Measurements from ENCODE around the gene NRP2.

NRP2 gene

DNA sequence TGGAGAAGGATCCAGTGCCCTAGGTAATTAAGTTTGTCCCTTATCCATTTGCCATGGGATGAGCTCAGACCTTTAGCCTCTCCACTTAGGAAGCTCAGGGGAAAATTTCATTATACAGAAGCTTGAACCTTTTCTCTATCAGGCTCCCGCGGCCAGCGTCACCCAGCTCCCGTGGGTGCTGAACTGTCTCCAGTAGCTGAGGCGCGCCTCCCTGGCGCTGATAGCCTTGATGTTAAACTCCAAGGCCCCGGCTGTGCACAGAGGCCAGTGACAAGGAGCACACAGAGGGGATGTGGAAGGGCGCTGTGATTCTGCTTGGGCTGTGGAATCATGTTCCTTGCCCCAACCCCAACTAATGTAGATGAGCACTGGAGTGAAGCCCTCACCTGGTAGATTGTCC lies 50.8 kb downstream of the NRP2 start:
- no peak for DNase-seq (ENCODE audit: low read depth in 2 of 2)

DNA sequence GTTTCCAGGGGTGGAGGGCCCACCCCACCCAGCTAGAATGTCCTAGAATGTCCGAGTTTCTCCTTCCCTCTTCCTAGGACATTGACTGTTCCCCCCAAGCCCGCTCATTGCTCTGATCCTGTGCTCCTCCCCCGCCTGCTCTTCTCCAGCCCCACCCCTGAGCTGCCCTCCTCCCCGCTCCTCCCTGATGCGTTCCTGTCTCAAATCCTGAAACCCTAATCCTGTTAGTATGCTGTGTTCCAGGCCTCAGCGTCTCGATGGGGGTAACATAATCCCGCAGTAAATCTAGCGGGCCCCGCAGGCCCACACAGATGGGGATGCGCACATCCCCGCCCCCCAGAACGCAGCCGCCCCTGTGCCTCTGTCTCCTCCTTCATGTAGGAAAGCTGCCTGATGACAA lies 51.3 kb downstream of the NRP2 start:
- DNase-seq (ENCODE audit: low read depth in 2 of 2) = no peak

DNA sequence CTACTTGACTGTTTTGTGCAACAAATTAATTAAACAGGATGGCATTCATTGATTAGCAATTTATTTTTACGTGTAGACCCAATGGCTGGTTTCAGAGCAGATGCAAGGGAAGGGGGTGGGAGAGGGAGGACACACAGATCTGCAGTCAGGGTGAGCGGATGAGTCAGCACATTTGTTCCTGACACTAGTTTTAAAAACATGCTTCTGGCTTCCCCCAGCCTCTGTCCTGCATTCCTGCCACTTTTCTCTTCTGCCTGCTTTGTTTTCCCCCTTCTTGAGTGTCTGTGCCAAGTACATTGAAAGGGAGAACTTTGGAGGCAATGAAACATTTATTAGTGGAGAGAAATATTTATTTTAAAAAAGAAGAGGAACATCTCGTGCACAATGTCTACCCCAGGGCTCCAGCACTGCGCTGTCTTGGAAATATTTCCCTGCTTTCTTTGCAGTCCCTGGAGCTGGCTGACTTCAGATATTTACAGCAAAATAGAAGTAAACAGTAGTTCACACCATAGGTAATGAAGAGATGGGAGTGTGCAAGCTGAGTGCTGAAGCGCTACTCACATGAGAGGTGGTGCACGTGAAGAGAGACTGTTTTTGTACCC lies 52.2 kb downstream of the NRP2 start:
- DNase-seq (ENCODE audit: low read depth in 2 of 2) = no peak

DNA sequence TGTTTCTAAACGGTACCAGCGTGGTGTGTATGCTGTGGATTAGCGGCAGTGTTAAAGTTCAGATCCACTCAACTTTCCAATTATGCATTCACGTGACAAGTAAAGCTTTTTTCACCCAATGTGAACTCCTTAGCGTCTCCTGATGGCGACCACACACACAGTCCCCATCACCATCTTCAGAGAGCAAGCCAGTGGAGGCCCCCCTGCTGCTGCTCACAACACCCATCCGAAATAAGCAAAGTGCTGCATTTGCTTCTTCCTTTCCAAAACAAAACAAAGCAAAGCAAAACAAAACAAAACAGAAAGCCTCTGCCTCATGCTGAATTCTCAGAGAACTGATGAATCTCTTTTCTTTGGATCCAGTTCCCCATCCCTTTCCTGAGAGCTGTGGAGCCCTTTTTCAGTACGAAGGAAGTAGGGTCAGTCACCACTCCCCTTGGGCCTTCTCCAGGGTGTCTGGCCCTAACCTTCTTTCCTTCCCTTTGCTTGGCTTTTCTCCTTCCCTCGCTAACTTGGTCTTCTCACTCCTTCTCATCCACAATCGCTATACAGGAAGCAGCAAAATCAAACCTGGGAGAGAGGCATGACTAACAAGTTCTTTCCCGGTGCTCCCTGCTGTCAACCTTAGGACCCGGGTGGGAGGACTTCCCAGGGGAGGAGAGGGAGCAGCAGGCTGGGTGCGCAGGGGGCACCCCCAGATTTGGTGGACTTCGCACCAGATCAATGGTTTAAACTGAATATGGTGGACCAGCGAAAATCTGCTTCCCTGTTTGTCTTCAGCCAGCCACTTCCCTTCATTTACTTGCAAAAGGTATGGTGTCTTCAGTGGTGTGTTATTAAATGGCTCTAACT lies 56.0 kb downstream of the NRP2 start:
- DNase-seq (ENCODE audit: low read depth in 2 of 2) = no peak

DNA sequence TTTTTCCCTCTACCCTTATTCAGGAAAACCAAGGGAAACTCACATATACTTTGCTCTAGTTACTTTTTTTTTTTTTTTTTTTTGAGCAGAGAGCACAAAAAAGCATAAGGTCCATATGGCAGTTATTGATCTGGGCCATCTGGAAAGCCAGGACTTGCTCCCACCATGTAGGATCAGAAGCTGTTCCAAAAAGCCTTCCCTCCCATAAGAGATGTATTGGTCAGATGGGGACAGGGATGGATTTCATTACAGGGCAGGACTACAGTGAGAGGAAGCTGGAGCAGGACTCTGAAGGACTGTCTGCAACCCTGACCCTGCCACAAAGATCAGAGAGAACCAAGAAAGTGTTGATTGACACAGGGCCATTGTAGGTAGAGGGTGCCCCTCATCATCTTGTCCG lies 57.3 kb downstream of the NRP2 start:
- no peak for DNase-seq (ENCODE audit: low read depth in 2 of 2)

DNA sequence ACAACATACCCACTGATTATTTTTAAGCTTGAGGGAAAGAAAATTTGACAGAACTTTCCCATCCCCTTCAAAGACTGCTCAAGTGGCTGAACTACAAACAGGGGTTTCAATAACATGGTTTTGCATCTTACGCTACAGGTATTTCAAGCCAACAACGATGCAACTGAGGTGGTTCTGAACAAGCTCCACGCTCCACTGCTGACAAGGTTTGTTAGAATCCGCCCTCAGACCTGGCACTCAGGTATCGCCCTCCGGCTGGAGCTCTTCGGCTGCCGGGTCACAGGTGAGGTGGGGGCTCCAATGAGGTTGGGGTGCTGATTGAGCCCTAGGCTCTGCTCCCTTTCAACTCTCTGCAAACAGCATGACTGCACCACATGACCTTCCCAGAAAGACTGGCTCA lies 58.1 kb downstream of the NRP2 start:
- no peak for DNase-seq (ENCODE audit: low read depth in 2 of 2)

DNA sequence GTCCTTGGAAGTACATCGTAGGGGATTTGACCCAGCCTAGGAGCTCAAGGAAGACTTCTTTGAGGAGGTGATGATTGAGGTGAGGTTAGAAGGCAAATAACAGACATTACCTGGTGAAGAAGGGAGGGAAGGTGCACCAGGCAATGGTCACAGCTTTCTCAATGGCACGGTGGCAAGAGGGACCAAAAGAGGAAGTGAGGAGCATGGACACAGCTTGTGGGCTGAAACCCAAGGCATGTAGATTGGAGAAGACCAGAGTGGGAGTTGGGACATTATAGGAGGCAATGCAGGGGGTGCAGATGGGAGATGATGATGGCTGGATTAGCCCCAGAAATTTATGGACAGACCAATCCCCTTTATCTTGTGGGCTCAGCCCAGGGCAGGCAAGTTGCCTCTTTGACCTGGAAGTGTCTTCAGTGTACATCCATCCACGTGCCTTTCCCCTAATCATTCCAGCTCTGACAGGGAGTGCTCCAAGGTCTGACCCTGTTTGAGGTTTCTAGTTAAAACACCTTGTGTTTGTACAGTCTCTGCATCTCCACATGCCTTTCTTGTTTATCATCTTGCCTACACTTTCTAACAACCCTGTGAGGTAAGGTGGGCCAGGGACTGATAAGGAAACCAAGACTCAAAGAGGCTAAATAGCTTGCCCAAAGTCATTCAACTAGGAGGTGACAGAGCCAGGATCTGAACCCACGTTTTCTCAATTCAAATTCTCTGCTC lies 59.1 kb downstream of the NRP2 start:
- no peak for DNase-seq (ENCODE audit: low read depth in 2 of 2)

DNA sequence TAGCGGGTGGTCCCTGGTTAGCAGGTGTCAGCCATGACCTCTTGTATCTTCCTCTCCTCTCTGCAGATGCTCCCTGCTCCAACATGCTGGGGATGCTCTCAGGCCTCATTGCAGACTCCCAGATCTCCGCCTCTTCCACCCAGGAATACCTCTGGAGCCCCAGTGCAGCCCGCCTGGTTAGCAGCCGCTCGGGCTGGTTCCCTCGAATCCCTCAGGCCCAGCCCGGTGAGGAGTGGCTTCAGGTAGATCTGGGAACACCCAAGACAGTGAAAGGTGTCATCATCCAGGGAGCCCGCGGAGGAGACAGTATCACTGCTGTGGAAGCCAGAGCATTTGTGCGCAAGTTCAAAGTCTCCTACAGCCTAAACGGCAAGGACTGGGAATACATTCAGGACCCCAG lies 60.8 kb downstream of the NRP2 start:
- no peak for DNase-seq (ENCODE audit: low read depth in 2 of 2)

DNA sequence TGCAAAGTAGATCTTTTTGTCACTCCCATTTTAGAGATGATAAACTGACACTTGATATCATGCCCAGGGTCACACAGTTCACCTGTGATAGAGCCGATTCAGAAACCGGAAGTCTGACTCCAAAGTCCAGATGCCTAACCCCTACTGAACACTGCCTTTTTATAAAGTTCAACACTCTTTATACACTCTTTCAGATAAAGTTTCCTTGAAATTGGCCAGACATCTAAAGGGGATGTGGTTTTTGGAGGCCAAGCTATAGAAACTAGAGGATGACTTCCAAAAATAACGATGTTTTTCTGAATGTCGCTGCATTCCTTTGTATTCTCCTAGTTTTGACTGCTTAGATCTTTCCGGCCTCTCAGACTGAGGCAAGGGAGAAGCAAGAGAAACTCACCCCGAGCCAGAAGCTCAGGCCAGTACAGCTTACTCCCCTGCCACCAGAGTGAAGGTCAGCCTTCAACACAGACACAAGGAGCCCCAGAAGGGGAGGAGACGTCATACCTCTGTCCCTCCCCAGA lies 61.8 kb downstream of the NRP2 start:
- DNase-seq (ENCODE audit: low read depth in 2 of 2) = no peak

DNA sequence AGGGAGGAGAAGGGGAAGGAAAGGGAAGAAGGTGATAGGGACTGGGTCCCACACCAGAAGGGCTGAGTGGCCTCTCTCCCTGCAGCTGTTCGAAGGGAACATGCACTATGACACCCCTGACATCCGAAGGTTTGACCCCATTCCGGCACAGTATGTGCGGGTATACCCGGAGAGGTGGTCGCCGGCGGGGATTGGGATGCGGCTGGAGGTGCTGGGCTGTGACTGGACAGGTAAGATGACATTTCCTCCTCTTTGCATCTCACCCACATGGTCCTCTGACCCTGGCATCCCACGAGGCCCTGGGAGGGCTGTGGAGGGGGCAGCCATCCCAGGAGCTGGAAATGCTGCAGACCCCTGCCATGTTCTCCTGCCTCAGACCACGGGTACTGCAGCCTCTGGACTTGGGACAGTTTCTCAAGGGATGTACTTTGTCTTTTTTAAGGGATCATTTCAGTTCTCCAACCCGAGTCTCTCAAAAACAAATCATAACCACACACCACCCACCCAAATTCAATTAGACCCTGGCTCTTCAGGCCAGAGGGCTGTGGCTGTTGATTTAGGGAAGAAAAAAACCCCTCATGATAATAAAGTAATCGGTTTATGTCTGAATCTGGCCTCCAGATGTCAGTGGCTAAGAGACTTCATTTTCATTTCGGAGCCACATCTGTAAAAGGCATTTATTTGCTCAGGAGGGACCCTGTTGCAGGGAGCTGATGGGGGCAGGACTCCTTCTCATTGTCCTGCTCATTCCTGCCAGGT lies 63.5 kb downstream of the NRP2 start:
- DNase-seq (ENCODE audit: low read depth in 2 of 2) = no peak

DNA sequence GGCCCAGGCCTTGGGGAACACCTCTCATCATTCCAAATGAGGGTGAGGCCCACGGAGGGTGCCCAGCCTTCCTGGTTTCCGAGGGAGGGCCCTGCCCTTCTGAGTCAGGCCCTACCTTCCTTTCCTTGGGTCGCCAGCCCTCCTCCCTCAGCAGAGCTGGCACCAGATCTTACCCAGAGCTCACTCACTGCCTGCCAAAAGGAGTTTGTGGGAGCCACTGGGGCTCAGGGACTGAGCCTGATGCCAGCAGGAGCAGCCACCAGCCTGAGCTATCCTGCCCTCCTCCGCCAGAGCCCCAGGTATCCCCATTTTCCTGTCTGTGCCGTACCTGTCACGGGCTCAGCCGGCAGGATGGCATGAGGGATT lies 64.1 kb downstream of the NRP2 start:
- no peak for DNase-seq (ENCODE audit: low read depth in 2 of 2)

DNA sequence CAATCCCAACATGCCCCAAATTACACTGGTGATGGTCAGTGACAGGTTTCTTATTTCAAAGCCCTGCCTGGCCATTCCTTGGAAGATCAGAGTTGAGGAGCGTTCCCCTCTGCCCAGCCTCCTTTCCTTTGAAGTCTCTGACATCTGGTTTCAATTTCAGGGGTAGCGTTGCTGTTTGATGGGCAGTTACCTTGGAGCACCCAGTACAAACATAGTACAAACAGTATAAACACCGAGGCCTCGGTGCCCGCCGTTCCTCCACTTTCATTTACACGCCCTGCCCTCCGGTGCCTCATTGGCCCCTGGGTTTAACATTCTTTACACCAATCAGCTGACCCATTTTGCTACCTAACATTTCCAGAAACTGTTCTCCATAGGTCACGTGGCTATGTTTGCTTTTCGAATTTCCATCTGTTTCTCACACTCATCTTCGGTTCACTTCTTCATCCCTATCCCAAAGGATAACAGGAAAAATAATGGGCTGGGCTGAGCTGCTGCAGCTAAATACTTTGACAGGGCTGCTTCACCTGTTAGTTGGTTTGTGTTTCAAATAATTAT lies 65.6 kb downstream of the NRP2 start:
- no peak for DNase-seq (ENCODE audit: low read depth in 2 of 2)

DNA sequence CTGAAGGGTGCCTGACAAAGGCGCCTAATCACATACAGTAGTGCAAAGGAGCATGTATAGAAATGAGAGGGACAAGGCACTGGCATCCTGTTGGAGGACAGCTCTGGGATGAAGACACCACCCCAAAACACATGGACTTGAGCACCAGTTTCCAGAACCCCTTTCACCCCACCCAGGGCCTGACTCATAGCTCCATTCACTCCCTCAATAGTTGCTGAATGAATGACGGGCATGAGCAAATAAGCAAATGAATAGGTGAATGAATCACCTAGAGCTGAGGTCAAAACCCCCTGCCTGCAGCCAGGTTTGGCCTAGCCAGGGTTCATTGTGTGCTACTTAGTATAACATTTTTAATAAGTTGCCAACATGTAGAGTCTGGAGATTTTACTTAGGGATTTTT lies 66.3 kb downstream of the NRP2 start:
- no peak for DNase-seq (ENCODE audit: low read depth in 2 of 2)

DNA sequence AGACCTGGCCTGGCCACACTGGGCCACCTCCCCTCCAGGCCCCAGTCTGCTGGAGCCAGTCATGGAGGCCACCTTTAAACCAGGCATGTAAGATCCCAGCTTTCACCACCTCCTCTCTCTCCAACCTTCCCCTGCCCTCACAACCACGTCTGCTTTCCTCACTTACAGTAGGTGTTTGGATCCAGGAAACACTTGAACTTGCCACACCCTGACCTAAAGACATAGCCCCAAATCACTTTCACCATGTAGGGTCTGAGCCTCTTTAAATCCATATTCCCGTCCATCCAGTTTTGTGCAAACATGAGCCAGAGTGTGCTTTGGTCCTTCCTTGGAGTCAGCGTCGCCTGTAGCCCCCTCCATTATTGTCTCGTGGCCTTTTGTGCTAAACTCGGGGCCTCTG lies 66.8 kb downstream of the NRP2 start:
- no peak for DNase-seq (ENCODE audit: low read depth in 2 of 2)

DNA sequence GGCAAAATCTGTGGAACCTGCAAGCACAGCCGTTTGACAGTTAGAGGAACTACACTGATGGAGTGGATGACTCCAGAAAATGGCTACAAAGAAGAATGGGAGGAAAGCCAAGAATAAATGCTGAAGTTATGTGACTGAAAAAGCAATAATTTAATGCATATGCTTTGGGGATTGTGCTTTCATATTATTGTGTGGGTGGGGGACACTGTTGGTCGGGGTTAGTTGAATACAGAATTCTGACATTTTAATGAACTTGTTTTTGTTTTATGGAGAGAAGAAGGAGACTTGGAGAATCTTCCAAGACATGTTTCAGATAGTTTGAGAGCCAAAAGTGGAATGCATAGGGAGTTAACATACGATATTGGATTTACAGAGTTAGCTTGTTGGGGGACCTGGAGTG lies 68.5 kb downstream of the NRP2 start:
- no peak for DNase-seq (ENCODE audit: low read depth in 2 of 2)

DNA sequence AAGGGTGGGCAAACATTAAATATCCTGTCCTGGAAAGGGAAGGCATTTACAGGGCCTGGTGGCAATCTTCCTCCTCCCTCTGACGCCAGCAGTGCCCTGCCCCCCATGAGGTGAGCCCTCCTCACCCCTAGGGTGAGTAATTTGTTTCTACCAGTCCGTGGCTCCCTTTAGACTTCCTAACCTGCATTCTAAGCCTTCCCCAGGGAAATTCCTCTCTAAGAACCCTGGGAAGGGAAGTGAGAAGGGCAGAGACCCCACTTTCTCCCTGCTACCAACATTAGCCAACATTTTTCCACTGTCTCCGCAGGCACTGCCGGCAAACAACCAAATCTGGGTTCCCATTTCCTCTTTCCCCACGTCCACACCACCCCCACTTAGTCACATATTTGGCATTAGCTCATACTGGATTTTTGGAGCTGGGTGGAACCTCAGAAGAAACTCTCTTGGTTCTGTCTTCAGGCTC lies 69.3 kb downstream of the NRP2 start:
- no peak for DNase-seq (ENCODE audit: low read depth in 2 of 2)

DNA sequence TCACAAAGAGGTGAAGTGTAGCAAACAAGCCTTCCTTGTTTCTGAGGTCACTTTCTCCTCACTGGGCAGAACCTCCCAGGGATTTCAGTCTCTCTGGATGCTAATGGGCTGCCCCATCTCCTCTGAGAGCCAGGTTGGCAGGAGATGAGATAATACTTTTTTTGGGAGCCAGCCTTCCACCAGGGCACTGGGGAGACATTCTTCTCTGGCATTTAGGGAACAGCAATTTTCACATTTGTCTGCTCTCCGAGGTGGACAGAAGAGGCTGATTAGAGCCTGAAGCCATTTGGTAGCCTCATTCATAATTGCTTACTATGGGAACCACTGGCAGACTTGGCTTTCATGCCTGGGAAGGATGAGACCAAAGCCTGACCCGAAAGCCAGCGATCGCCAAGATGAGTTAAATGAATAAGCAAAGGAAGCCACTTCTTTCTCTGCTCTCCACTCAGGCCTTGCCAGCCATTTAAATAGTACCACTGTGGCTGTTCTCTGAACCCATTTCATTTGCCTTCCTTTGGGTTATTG lies 70.1 kb downstream of the NRP2 start:
- DNase-seq (ENCODE audit: low read depth in 2 of 2) = no peak

DNA sequence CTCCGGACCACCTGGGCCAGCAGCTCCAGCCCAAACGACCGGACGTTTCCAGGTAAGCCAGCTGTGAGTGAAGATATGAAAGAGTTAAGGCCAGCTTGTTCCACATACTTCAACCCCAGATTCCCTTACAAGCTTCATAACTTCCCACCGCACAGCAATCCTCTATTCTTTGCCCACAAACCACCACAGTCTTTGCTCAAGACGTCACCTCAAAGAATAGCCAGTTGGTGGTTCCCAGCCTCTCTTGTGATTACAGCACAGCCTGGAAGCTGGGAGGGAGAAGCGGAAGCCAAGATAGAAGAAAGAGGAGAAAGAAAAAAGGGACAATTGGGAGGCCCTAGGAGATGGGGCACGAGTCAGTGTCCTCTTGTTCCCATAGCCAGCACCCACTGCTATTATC lies 70.6 kb downstream of the NRP2 start:
- no peak for DNase-seq (ENCODE audit: low read depth in 2 of 2)

DNA sequence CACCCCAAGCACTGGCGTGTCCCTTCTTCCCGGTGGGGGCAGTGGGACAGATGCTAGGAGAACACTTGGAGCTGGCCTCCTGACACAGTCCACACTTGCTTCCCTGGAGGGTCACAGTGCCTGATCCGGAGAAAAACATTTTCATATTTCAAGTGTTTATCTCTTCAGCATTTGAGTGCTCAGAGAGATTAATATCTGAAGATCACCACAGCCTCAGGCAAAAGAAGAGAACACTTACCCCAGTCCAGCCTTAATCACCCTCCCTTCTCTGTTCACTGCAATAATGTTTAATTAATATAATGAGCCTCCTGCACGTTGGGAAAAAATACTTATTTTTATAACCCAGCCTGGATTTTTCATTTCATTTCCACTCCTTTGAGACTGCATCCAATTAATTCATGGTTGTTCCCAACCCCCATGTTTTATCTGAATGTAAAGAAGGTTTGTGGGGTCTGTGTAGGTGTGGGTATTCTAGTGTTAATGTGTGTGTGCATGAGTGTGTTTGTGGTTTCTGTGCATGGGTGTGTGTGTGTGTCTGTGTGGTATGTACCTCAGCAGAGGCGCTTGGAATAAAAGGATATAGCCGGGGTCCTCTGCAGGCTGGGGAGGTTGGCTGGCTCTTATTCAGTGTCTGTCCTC lies 72.1 kb downstream of the NRP2 start:
- no peak for DNase-seq (ENCODE audit: low read depth in 2 of 2)

DNA sequence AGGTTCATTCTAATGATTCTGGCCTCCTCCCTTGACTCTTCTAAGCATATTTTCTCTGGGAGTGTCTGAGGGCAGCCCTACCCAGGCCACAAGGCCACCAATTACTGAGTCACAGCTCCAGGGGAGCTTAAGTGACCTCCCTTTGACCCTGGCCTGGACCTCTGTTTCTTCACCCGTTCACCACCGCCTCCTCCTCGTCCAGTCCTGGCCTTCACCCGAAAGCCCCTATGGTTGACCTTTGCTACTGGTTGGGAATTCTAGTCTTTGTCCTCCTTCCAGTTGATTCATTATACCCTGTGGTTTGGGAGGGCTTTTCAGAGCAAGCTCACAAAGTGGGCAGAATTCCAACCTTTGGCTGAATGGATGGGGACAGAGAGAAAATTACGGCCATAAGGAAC lies 72.6 kb downstream of the NRP2 start:
- DNase-seq (ENCODE audit: low read depth in 2 of 2) = no peak

DNA sequence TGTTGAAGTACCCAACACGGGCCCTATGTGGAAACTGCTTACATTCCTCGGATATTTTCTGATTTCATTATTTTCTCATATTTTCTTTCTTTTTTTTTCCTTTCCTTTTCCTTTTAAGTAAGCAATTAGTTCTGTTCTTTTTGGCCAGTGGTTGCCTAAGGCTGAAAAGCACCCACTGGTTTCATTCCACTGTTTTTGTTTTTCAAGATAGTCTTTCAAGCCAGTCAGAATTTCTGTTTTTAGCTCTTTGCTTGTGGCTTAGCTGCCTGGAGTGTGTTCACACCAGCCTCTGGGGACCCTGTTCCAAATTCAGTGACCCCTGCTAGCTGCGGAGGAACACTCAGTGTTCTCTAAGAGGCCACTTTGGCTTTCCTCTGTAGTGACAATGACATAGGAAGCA lies 73.6 kb downstream of the NRP2 start:
- no peak for DNase-seq (ENCODE audit: low read depth in 2 of 2)

Data from stimulated activated CD4-positive, alpha-beta T cell treated with anti-CD3 and anti-CD28 coated beads, Interleukin-15, amount 100 ng/mL, for 48 hours (primary cell).